Brain pericyte (primary cell): ENCODE results near the gene TMEM61.

ENCODE experiments used
- DNase-seq: peaks from one replicate; pipeline ENCODE4 v3.0.0-alpha.2; 2012; ENCODE audit warnings: low read depth, low spot score

Gene TMEM61

DNA sequence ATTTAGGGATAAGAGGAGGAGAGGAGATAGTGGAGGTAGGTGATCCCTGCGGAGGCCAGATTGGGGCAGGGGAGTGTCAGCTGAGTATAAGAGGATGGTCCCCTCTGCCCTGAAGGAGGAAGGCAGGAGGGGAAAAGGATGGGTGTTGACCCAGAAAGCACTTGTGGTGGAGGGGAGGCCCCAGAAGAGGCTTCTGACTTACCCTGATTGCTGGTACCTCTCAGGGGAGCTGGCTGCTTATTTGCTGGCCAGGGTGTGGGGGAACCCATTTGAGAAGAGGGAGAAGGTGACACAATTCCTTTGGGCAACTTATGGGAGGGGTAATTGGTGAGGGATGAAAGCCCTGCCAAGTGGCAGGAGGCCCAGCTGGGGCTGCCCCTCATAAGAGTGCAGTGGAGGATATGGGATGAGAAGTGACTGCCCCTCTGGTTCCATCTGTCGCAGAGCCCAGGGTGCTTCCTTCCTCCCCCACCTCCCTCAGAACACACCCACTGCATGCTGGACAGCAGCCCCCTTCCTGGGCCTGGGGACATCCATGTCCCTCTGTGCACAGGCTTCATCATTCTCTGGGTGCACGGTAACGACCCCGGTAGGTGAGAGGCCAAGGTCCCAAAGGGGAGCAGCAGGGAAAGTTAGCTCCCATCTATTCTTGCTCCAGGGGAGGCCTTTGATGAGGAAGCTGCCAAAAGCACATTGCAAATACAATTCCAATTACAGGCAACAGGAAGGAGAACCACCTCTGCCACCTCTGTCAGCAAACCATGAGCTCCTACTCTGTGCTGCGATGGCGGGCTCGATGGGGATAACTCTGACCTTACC, 57.5 kb downstream of the TMEM61 start:
- DNase-seq = no peak

DNA sequence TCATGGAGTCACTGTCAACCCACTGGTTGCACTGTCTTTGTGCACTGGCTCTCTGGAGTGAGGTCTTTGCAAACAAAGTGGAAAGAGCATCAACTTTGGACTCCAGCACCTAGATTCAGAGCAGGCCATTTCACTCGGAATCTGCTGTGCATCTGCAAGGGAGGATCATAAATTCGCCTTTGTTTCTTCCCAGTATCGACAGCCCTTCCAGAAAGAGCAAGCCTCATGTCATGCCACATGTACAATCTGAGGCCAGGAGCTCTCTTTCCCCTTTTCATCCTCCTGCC, 58.1 kb downstream of the TMEM61 start:
- DNase-seq = no peak

DNA sequence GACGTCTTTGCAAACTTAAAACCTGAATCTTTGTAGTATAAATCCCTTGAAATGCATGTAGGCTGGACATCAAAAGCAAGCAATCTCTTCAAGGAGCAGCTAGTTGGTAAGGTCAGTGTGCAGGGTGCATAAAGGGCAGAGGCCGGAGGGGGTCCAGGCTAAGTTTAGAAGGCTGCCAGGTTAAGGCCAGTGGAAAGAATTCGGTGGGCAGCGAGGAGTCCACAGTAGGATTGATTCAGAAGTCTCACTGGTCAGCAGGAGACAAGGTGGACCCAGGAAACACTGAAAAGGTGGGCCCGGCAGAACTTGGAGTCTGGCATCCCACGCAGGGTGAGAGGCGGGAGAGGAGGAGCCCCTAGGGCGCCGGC, 58.5 kb downstream of the TMEM61 start:
- DNase-seq = no peak

DNA sequence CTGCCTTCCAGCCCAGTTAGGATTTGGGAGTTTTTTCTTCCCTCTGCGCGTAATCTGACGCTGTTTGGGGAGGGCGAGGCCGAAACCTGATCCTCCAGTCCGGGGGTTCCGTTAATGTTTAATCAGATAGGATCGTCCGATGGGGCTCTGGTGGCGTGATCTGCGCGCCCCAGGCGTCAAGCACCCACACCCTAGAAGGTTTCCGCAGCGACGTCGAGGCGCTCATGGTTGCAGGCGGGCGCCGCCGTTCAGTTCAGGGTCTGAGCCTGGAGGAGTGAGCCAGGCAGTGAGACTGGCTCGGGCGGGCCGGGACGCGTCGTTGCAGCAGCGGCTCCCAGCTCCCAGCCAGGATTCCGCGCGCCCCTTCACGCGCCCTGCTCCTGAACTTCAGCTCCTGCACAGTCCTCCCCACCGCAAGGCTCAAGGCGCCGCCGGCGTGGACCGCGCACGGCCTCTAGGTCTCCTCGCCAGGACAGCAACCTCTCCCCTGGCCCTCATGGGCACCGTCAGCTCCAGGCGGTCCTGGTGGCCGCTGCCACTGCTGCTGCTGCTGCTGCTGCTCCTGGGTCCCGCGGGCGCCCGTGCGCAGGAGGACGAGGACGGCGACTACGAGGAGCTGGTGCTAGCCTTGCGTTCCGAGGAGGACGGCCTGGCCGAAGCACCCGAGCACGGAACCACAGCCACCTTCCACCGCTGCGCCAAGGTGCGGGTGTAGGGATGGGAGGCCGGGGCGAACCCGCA, 59.1 kb downstream of the TMEM61 start, which contains the start of gene PCSK9:
TSS of gene PCSK9 (plus strand) at position 207 of the 741 bp plus-strand sequence. CDS start at position 497, 290 bp downstream.
- no peak for DNase-seq

DNA sequence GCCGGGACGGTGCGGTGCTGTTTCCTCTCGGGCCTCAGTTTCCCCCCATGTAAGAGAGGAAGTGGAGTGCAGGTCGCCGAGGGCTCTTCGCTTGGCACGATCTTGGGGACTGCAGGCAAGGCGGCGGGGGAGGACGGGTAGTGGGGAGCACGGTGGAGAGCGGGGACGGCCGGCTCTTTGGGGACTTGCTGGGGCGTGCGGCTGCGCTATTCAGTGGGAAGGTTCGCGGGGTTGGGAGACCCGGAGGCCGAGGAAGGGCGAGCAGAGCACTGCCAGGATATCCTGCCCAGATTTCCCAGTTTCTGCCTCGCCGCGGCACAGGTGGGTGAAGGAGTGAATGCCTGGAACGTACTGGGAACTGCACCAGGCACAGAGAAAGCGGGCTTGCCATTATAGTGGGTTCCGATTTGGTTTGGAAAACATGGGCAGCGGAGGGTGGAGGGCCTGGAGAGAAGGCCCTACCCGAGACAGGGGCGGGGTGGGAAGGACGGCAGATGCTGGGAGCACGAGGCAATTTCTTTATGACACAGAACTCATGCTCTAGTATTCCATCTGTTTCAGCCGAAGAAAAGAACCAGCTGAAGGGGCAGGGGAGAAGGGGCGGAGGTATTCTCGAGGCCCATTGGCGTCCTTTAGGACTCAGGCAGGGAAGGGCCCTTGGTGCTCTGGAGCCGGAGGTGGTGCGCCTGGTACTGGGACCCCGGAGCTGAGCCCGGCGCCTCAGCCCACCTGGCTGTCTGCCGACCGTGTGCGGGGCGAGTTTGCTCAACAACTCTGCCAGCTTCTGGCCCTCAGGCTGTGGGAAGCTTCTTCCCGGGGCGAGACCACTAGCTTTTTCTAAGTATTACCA, 59.9 kb downstream of the TMEM61 start:
- no peak for DNase-seq

DNA sequence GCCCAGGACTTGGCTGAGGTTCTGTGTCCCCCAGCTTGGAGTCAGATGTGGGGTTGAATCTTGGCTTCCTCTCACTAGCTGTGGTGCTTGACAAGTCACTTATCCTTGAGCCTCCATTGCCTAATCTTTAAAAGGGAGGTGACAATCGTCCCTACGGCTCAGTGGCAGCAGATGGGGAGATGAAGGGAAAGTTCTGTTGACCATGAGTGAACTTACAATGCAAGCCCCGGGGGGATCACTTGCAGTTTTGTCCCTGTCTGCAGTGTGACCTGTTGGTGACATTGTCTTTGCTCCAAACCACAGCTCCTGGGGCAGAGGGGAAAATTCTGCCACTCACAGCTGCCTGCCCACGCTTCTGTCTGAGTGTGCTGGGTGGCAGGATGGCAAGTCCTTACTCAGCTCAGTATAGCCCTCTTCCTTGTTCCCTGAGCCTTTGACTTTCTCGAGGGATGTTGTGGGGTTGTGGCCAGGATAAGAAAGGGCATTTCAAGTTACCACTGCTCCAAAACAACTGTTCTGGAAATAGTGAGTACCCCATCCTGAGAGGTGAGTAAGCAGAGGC, 60.6 kb downstream of the TMEM61 start:
- DNase-seq = no peak

DNA sequence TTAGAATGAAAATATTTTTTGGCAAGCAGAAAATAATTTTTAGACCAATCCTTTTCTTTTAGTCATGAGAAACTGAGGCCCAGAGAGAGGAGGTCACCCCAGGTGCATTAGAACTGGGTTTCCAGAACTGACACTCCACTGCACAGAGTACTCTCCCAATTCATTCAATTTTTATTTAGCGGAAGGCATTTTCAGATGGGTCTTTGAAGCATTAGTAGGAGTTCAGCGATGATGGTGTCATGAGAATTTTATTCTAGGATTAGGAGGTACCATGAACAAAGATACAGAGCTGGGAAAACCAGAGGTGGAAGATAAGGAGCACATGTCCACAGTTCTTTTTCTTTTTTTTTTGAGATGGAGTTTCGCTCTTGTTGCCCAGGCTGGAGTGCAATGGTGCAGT, 61.2 kb downstream of the TMEM61 start:
- no peak for DNase-seq
